H1 (cell line): ENCODE data around the gene RUVBL2. TPM values are rescaled to one million over a fixed set of nuclear protein-coding genes. Genes with fewer than 3 reads are reported as not detected.
"Not testable (repeated sequence)": the region's sequence is repeated elsewhere in the genome, so short reads cannot be mapped to it uniquely, and the experiment has no call there.

Source experiments
- CTCF ChIA-PET: fragments of 300-600 bp; sonication (Branson Sonifier 250); formaldehyde crosslinking; loops from one replicate; lab custom pipeline; 2021; ENCODE audit not compliant: partially characterized antibody; lab: Charles Lee
- POLR2A ChIA-PET: fragments of 300-600 bp; sonication (Branson Sonifier 250); formaldehyde crosslinking; loops from one replicate; lab custom pipeline; 2021; ENCODE audit warnings: inconsistent platforms; ENCODE audit not compliant: partially characterized antibody; lab: Charles Lee
- DNase-seq, 2 experiments: peaks; one replicate each; pipeline versions ENCODE4 v3.0.0 to v3.0.0-alpha.2; 2010 to 2022; ENCODE audit warnings: low spot score in 2 of 2, low read depth in 1 of 2, mixed read lengths in 1 of 2
- FAIRE-seq: peaks from 2 replicates; lab custom pipeline; 2011; peaks lifted over from hg19 to GRCh38; lab: Jason Lieb, UNC
- H2AFZ ChIP-seq: 2 replicates; pipeline ENCODE4 v1.8.1; 2012; ENCODE audit warnings: low read length, inconsistent platforms
- H2AK5ac ChIP-seq: 2 replicates; pipeline ENCODE4 v1.6.1; 2013; ENCODE audit warnings: low read depth, low read length
- H2BK120ac ChIP-seq: replicated peaks from 2 replicates; pipeline ENCODE3; 2013; ENCODE audit warnings: low read depth, low read length, inconsistent platforms
- H2BK12ac ChIP-seq: 2 replicates; pipeline ENCODE4 v1.6.1; 2013; ENCODE audit warnings: low read depth, low read length
- H2BK15ac ChIP-seq: 2 replicates; pipeline ENCODE4 v1.6.1; 2013; ENCODE audit warnings: low read length
- H2BK20ac ChIP-seq: 2 replicates; pipeline ENCODE4 v1.6.1; 2013; ENCODE audit warnings: low read length
- H2BK5ac ChIP-seq: 2 replicates; pipeline ENCODE4 v1.6.1; 2013; ENCODE audit warnings: low read depth, low read length
- H3K14ac ChIP-seq: 2 replicates; pipeline ENCODE4 v1.6.1; 2013; ENCODE audit warnings: inconsistent platforms; ENCODE audit not compliant: insufficient read length
- H3K18ac ChIP-seq: 2 replicates; pipeline ENCODE4 v1.6.1; 2013; ENCODE audit warnings: low read length; ENCODE audit errors: extremely low read depth
- H3K23ac ChIP-seq: 2 replicates; pipeline ENCODE4 v1.6.1; 2013; ENCODE audit warnings: inconsistent platforms; ENCODE audit not compliant: insufficient read length
- H3K23me2 ChIP-seq: 2 replicates; pipeline ENCODE4 v1.6.1; 2013; ENCODE audit warnings: low read depth, low read length
- H3K27ac ChIP-seq: 2 replicates; pipeline ENCODE4 v1.6.1; 2011; ENCODE audit warnings: low read depth, low read length, inconsistent platforms
- H3K27me3 ChIP-seq, 4 experiments: replicated peaks in 1 of 4; 1 replicate in 1 of 4; 2 replicates in 3 of 4; pipeline versions ENCODE4 v1.6.1 to v1.8.1; 2011 to 2013; ENCODE audit warnings: low read length in 3 of 4, mild to moderate bottlenecking in 3 of 4, inconsistent platforms in 2 of 4, mixed read lengths in 2 of 4, moderate library complexity in 1 of 4; ENCODE audit not compliant: control insufficient read depth in 3 of 4, insufficient read depth in 3 of 4; ENCODE audit errors: extremely low read depth in 1 of 4
- H3K36me3 ChIP-seq, 4 experiments: 2 replicates each; pipeline versions ENCODE4 v1.6.1 to v1.8.1; 2011 to 2013; ENCODE audit warnings: mild to moderate bottlenecking in 4 of 4, low read length in 3 of 4, moderate library complexity in 2 of 4, control low read depth in 1 of 4, inconsistent platforms in 1 of 4; ENCODE audit not compliant: insufficient read depth in 4 of 4, control insufficient read depth in 2 of 4
- H3K4ac ChIP-seq: replicated peaks from 2 replicates; pipeline ENCODE3; 2013; ENCODE audit warnings: low read length, low read depth, mixed read lengths, inconsistent platforms; ENCODE audit not compliant: insufficient read length
- H3K4me1 ChIP-seq, 4 experiments: replicated peaks in 1 of 4; 1 replicate in 1 of 4; 2 replicates in 3 of 4; pipeline versions ENCODE4 v1.6.1 to v1.8.1; 2011 to 2013; ENCODE audit warnings: low read length in 3 of 4, inconsistent platforms in 2 of 4, mixed read lengths in 1 of 4; ENCODE audit not compliant: insufficient read depth in 4 of 4, control insufficient read depth in 3 of 4
- H3K4me2 ChIP-seq, 2 experiments: 2 replicates each; pipeline versions ENCODE4 v1.6.1 to v1.8.1; 2011 to 2013; ENCODE audit warnings: low read depth in 2 of 2, low read length in 2 of 2, control low read depth in 1 of 2, inconsistent platforms in 1 of 2, mild to moderate bottlenecking in 1 of 2; ENCODE audit not compliant: insufficient read depth in 1 of 2
- H3K4me3 ChIP-seq, 4 experiments: fragments of 200-600, 300-600 bp in 1 of 4; sonication (generic), shearing (Covaris generic), sonication (Bioruptor Twin) in 1 of 4; 2 replicates each; pipeline versions ENCODE4 v1.5.1 to v1.8.1; 2011 to 2016; ENCODE audit warnings: low read length in 4 of 4, low read depth in 3 of 4, control low read depth in 2 of 4, inconsistent platforms in 2 of 4, mild to moderate bottlenecking in 2 of 4, mixed read lengths in 1 of 4, moderate library complexity in 1 of 4; ENCODE audit not compliant: insufficient read depth in 2 of 4; ENCODE audit errors: extremely low read depth in 1 of 4
- H3K56ac ChIP-seq: replicated peaks from 2 replicates; pipeline ENCODE3; 2013; ENCODE audit warnings: low read depth, mild to moderate bottlenecking, mixed read lengths, low read length, inconsistent platforms; ENCODE audit not compliant: insufficient read length
- H3K79me1 ChIP-seq: 2 replicates; pipeline ENCODE4 v1.6.1; 2013; ENCODE audit warnings: low read depth, low read length, control low read depth
- H3K79me2 ChIP-seq, 2 experiments: 2 replicates each; pipeline versions ENCODE4 v1.6.1 to v1.8.1; 2012 to 2013; ENCODE audit warnings: low read length in 2 of 2, mild to moderate bottlenecking in 2 of 2, inconsistent platforms in 1 of 2; ENCODE audit not compliant: insufficient read depth in 2 of 2, control insufficient read depth in 1 of 2
- H3K9ac ChIP-seq, 4 experiments: replicated peaks in 1 of 4; 1 replicate in 1 of 4; 2 replicates in 3 of 4; pipeline versions ENCODE4 v1.6.1 to v1.8.1; 2011 to 2013; ENCODE audit warnings: low read depth in 3 of 4, low read length in 3 of 4, control low read depth in 2 of 4, mild to moderate bottlenecking in 2 of 4, moderate library complexity in 2 of 4, inconsistent platforms in 1 of 4; ENCODE audit errors: extremely low read depth in 1 of 4
- H3K9me3 ChIP-seq, 2 experiments: 2 replicates each; pipeline versions ENCODE4 v1.6.1 to v1.8.1; 2012 to 2013; ENCODE audit warnings: mild to moderate bottlenecking in 2 of 2, moderate library complexity in 2 of 2, control low read depth in 1 of 2, inconsistent platforms in 1 of 2, low read depth in 1 of 2, low read length in 1 of 2, mixed read lengths in 1 of 2; ENCODE audit not compliant: insufficient read depth in 2 of 2
- H4K20me1 ChIP-seq, 2 experiments: replicated peaks in 1 of 2; 2 replicates each; pipeline versions ENCODE3 to v1.8.1; 2011 to 2013; ENCODE audit warnings: inconsistent platforms in 2 of 2, low read length in 2 of 2, mild to moderate bottlenecking in 1 of 2; ENCODE audit not compliant: insufficient read depth in 2 of 2, control insufficient read depth in 1 of 2
- H4K5ac ChIP-seq: 2 replicates; pipeline ENCODE4 v1.6.1; 2013; ENCODE audit warnings: low read length, low read depth, mixed read lengths, inconsistent platforms; ENCODE audit not compliant: insufficient read length
- H4K8ac ChIP-seq: 2 replicates; pipeline ENCODE4 v1.8.0; 2013; ENCODE audit warnings: mild to moderate bottlenecking, moderate library complexity, low read length, inconsistent platforms; ENCODE audit not compliant: insufficient read depth; ENCODE audit errors: extremely low read depth
- H4K91ac ChIP-seq: replicated peaks from 2 replicates; pipeline ENCODE3; 2013; ENCODE audit warnings: low read length, mixed read lengths, inconsistent platforms; ENCODE audit not compliant: insufficient read length
- WGBS, 2 experiments: shearing (Covaris generic) in 1 of 2; methylation state at CpG; one replicate each; pipeline versions ENCODE4 v1.1.6 to v1.1.7; 2013 to 2015; ENCODE audit warnings: low lambda C conversion rate in 2 of 2, mixed read lengths in 2 of 2, inconsistent platforms in 1 of 2, low coverage in 1 of 2, missing lambda C conversion rate in 1 of 2; ENCODE audit not compliant: insufficient replicate concordance in 2 of 2, insufficient coverage in 1 of 2, insufficient read length in 1 of 2; ENCODE audit errors: extremely low coverage in 1 of 2, missing lambda C conversion rate in 1 of 2; 5-methylcytosine and 5-hydroxymethylcytosine counted together
- polyA plus RNA-seq, 7 experiments: library from polyadenylated mRNA; depleted of rRNA in 3 of 7; stranded (reverse) in 5 of 7; unstranded in 2 of 7; fragments of >200 nt in 5 of 7; fragments of 200-250 nt in 2 of 7; gene quantifications; 1 replicate in 5 of 7; 2 replicates in 1 of 7; 4 replicates in 1 of 7; pipeline versions ENCODE4 v1.2.1 to v1.2.3, GENCODE V29; 2011 to 2013; ENCODE audit warnings: missing spikeins in 2 of 7, mixed read lengths in 2 of 7
- total RNA-seq: library from RNA; stranded (reverse); fragmentation: NEBNext Ultra II Directional; extraction: Animal tissue kit (Norgen Biotek cat#: 25700); gene quantifications from 2 replicates; pipeline ENCODE4 v1.2.1, GENCODE V29; 2021

Gene RUVBL2
- total and polyA plus RNA-seq, 2 of the 8 experiments (the other 6 are each of a cell fraction or from before 2014, with no cell fraction given): 152 to 247 TPM

- H3K4me2 ChIP-seq, H4K20me1 ChIP-seq, H3K79me1 ChIP-seq, H3K36me3 ChIP-seq, DNase-seq, H4K5ac ChIP-seq, H4K91ac ChIP-seq, H2AFZ ChIP-seq, H2AK5ac ChIP-seq, H4K8ac ChIP-seq, H3K4me1 ChIP-seq, FAIRE-seq, H2BK15ac ChIP-seq, H3K9ac ChIP-seq, H3K4ac ChIP-seq, H2BK120ac ChIP-seq, H3K27ac ChIP-seq, H2BK12ac ChIP-seq, H2BK20ac ChIP-seq, H2BK5ac ChIP-seq, H3K23me2 ChIP-seq, H3K79me2 ChIP-seq, H3K4me3 ChIP-seq, H3K23ac ChIP-seq, H3K14ac ChIP-seq, H3K56ac ChIP-seq, H3K18ac ChIP-seq, H3K9me3 ChIP-seq, H3K27me3 ChIP-seq: not testable (repeated sequence)
- ChIA-PET POLR2A (interaction anchor here (0.6 kb wide), 1 partner anchor 31 kb away, joined by 3 read pairs; no protein-coding TSS in a partner anchor), CTCF (interaction anchor here (1.4 to 1.5 kb wide), 2 partner anchors 29 to 32 kb away, joined by 3 to 8 read pairs; no protein-coding TSS in a partner anchor)
- 92% methylated on average over 2 of the region's 9 CpGs; no CpG with 5 or more reads in 1 of the 2 experiments for WGBS, 2 experiments
Measured at GRCh38 chr19:49028686-49029085, 35.0 kb downstream of the RUVBL2 start.

- WGBS, 2 experiments: 86% methylated on average over 14 of the region's 14 CpGs; no CpG with 5 or more reads in 1 of the 2 experiments
- H3K27ac ChIP-seq, FAIRE-seq, H3K9me3 ChIP-seq, H3K23ac ChIP-seq, H2AFZ ChIP-seq, H2BK15ac ChIP-seq, H2BK20ac ChIP-seq, H3K27me3 ChIP-seq, H3K23me2 ChIP-seq, H3K4me1 ChIP-seq, H2AK5ac ChIP-seq, H3K4me2 ChIP-seq, H3K9ac ChIP-seq, H3K14ac ChIP-seq, H4K8ac ChIP-seq, H3K79me2 ChIP-seq, POLR2A ChIA-PET, H2BK5ac ChIP-seq, H3K36me3 ChIP-seq, H4K5ac ChIP-seq, H4K20me1 ChIP-seq, DNase-seq, H3K18ac ChIP-seq, H3K4me3 ChIP-seq, H2BK120ac ChIP-seq, H3K56ac ChIP-seq, H2BK12ac ChIP-seq, H4K91ac ChIP-seq, H3K79me1 ChIP-seq, H3K4ac ChIP-seq: not testable (repeated sequence)
- CTCF ChIA-PET: interaction anchor here (1.4 to 2.5 kb wide), 2 partner anchors 10 to 31 kb away, joined by 3 to 9 read pairs; a partner anchor contains a TSS
Measured at GRCh38 chr19:49029749-49030148, 36.1 kb downstream of the RUVBL2 start.
